H1 (cell line): Measurements from ENCODE around the gene WWC2.
"Not testable (repeated sequence)": the region's sequence is repeated elsewhere in the genome, so short reads cannot be mapped to it uniquely, and the experiment has no call there.

ENCODE experiments used
- GABPA ChIP-seq: IDR thresholded peaks from 2 replicates; pipeline ENCODE4 v1.6.1; 2011; ENCODE audit warnings: mild to moderate bottlenecking, low read length, moderate library complexity, borderline replicate concordance; ENCODE audit not compliant: insufficient read depth
- MAX ChIP-seq: IDR thresholded peaks from 2 replicates; pipeline ENCODE4 v1.6.1; 2012; ENCODE audit warnings: inconsistent platforms

DNA sequence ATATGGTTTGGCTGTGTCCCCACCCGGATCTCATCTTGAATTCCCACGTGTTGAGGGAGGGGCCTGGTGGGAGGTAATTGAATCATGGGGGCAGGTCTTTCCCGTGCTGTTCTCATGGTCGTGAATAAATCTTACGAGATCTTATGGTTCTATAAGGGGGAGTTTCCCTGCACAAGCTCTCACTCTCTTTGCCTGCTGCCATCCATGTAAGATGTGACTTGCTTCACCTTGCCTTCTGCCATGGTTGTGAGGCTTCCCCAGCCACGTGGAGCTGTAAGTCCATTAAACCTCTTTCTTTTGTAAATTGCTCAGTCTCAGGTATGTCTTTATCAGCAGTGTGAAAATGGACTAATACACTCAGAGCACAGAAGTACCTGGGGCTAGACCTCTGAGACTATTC is 227.3 kb downstream of the WWC2 start:
- TF ChIP-seq MAX, GABPA: not testable (repeated sequence)
